Parathyroid adenoma (tissue), 2 donors: ENCODE measurements around the gene ALG3.

Experiments
- H2AFZ ChIP-seq: fragments of 300-600 bp; sonication (generic); one replicate; pipeline ENCODE4 v1.7.0; 2017; ENCODE audit warnings: antibody characterized with exemption, mild to moderate bottlenecking
- H3K27ac ChIP-seq: fragments of 300-600 bp; sonication (generic); one replicate; pipeline ENCODE4 v1.7.0; 2017
- H3K27me3 ChIP-seq: fragments of 300-600 bp; sonication (generic); one replicate; pipeline ENCODE4 v1.7.0; 2017; ENCODE audit warnings: low read length; ENCODE audit not compliant: control insufficient read depth, insufficient read depth
- H3K36me3 ChIP-seq: fragments of 300-600 bp; sonication (generic); one replicate; pipeline ENCODE4 v1.7.0; 2017; ENCODE audit warnings: low read length; ENCODE audit not compliant: control insufficient read depth, insufficient read depth
- H3K4me1 ChIP-seq: fragments of 300-600 bp; sonication (generic); one replicate; pipeline ENCODE4 v1.7.0; 2017; ENCODE audit warnings: control low read depth
- H3K4me2 ChIP-seq: fragments of 300-600 bp; sonication (generic); one replicate; pipeline ENCODE4 v1.7.0; 2017; ENCODE audit warnings: low read length
- H3K4me3 ChIP-seq: fragments of 300-600 bp; sonication (generic); one replicate; pipeline ENCODE4 v1.7.0; 2017; ENCODE audit warnings: low read depth, low read length
- H3K79me2 ChIP-seq: fragments of 300-600 bp; sonication (generic); one replicate; pipeline ENCODE4 v1.7.0; 2017; ENCODE audit warnings: control low read depth
- H3K9ac ChIP-seq: fragments of 300-600 bp; sonication (generic); one replicate; pipeline ENCODE4 v1.7.0; 2017; ENCODE audit warnings: mild to moderate bottlenecking
- H3K9me3 ChIP-seq: fragments of 300-600 bp; sonication (generic); one replicate; pipeline ENCODE4 v1.7.0; 2017; ENCODE audit warnings: low read length; ENCODE audit not compliant: control insufficient read depth
- TF ChIP-seq, protein P1 (sequence below): fragments of 300-600 bp; sonication (generic); IDR thresholded peaks from one replicate; pipeline ENCODE4 v1.7.0; 2017; ENCODE audit warnings: antibody characterized with exemption, mild to moderate bottlenecking
- donor health status: primary hyperparathyroidism.

ALG3 gene

DNA sequence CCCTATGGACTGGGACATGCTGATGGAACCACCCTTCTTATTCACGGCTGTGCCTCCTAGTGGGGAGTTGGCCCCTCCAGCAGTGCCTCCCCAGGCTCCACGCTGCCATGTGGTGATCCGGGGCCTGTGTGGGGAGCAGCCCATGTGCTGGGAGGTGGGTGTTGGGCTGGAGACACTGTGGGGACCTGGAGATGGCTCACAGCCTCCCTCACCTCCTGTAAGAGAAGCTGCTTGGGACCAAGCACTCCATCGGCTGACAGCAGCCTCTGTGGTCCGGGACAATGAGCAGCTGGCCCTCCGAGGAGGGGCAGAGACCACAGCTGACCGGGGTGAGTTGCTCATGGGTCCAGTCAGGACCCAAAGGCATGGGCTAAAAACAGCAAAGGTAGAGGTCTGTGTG is 9.1 kb downstream of the ALG3 start:
- Histone ChIP-seq H3K79me2 (no peaks in the 10 kb centered on the region), H3K4me1 (peaks cover 5% of the 10 kb centered on the region), H2AFZ (no peak overlapping the region), H3K9me3 (no peaks in the 10 kb centered on the region), H3K27me3 (no peaks in the 10 kb centered on the region), H3K27ac (no peak overlapping the region), H3K4me2 (no peak overlapping the region), H3K36me3 (no peaks in the 10 kb centered on the region), H3K9ac (no peak overlapping the region), H3K4me3 (no peak overlapping the region)
- TF ChIP-seq, protein P1, sequence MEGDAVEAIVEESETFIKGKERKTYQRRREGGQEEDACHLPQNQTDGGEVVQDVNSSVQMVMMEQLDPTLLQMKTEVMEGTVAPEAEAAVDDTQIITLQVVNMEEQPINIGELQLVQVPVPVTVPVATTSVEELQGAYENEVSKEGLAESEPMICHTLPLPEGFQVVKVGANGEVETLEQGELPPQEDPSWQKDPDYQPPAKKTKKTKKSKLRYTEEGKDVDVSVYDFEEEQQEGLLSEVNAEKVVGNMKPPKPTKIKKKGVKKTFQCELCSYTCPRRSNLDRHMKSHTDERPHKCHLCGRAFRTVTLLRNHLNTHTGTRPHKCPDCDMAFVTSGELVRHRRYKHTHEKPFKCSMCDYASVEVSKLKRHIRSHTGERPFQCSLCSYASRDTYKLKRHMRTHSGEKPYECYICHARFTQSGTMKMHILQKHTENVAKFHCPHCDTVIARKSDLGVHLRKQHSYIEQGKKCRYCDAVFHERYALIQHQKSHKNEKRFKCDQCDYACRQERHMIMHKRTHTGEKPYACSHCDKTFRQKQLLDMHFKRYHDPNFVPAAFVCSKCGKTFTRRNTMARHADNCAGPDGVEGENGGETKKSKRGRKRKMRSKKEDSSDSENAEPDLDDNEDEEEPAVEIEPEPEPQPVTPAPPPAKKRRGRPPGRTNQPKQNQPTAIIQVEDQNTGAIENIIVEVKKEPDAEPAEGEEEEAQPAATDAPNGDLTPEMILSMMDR = no peak

DNA sequence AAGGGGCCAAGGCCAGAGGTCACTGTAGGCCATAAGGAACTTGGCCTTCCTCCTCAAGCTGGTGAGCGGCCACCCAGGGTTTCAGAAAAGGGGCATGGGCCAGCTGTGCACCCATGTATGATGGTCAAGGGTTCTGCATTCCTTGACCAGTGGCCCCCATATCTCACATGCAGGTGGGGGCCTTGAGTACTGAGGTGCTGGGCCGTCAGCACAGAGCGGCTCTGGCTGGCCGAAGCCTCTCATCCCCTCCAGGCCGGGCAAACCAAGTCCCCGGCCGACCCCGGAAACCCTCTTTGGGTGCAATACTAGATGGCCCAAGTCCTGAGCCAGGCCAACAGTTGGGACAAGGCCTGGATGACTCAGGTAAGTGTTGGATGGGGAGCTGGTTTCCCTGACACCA is 9.5 kb downstream of the ALG3 start:
- Histone ChIP-seq H3K27me3 (no peaks in the 10 kb centered on the region), H3K79me2 (no peaks in the 10 kb centered on the region), H3K27ac (no peak overlapping the region), H3K4me3 (no peak overlapping the region), H2AFZ (no peak overlapping the region), H3K9ac (no peak overlapping the region), H3K36me3 (no peaks in the 10 kb centered on the region), H3K4me2 (no peak overlapping the region), H3K9me3 (no peaks in the 10 kb centered on the region), H3K4me1 (peaks cover 10% of the 10 kb centered on the region)
- TF ChIP-seq, protein P1 = no peak

GRCh38 chr3:184238246-184238818 is 10.4 kb downstream of the ALG3 start:
- no peaks in the 10 kb centered on the region for H3K79me2 ChIP-seq
- TF ChIP-seq, protein P1 = no peak
- no peak overlapping the region for H3K9ac ChIP-seq
- no peak overlapping the region for H3K4me2 ChIP-seq
- no peaks in the 10 kb centered on the region for H3K36me3 ChIP-seq
- H3K27me3 ChIP-seq = no peaks in the 10 kb centered on the region
- no peak overlapping the region for H3K27ac ChIP-seq
- H2AFZ ChIP-seq = no peak overlapping the region
- H3K9me3 ChIP-seq = no peaks in the 10 kb centered on the region
- H3K4me3 ChIP-seq = no peak overlapping the region
- H3K4me1 ChIP-seq = peaks cover 12% of the 10 kb centered on the region

GRCh38 chr3:184237807-184238206 is 11.0 kb downstream of the ALG3 start:
- H3K36me3 ChIP-seq = no peaks in the 10 kb centered on the region
- H3K4me3 ChIP-seq = no peak overlapping the region
- no peak overlapping the region for H3K9ac ChIP-seq
- H3K4me2 ChIP-seq = no peak overlapping the region
- H3K4me1 ChIP-seq = peaks cover 12% of the 10 kb centered on the region
- no peak overlapping the region for H3K27ac ChIP-seq
- no peaks in the 10 kb centered on the region for H3K79me2 ChIP-seq
- H3K27me3 ChIP-seq = no peaks in the 10 kb centered on the region
- no peak overlapping the region for H2AFZ ChIP-seq
- TF ChIP-seq, protein P1 = no peak
- H3K9me3 ChIP-seq = no peaks in the 10 kb centered on the region

GRCh38 chr3:184237211-184237610 is 11.6 kb downstream of the ALG3 start:
- H3K9me3 ChIP-seq = no peaks in the 10 kb centered on the region
- H3K9ac ChIP-seq = no peak overlapping the region
- no peak overlapping the region for H3K27ac ChIP-seq
- H3K36me3 ChIP-seq = no peaks in the 10 kb centered on the region
- no peak overlapping the region for H3K4me3 ChIP-seq
- H3K4me1 ChIP-seq = peaks cover 10% of the 10 kb centered on the region
- no peak overlapping the region for H3K4me2 ChIP-seq
- no peaks in the 10 kb centered on the region for H3K79me2 ChIP-seq
- H3K27me3 ChIP-seq = no peaks in the 10 kb centered on the region
- H2AFZ ChIP-seq = no peak overlapping the region
- TF ChIP-seq, protein P1 = no peak
